Sciatic nerve (tissue), 2 donors: ENCODE results near the gene FOXC2. TPM values are rescaled to one million over a fixed set of nuclear protein-coding genes. Genes with fewer than 3 reads are reported as not detected.

Experiments used
- ATAC-seq: fragments of 200-7000 bp; cut with Tn5 transposase; one replicate; pipeline ENCODE4 v1.9.1; 2020; ENCODE audit warnings: mild to moderate bottlenecking, moderate library complexity
- DNase-seq: peaks from one replicate; pipeline ENCODE4 v3.0.0-alpha.2; 2020; ENCODE audit warnings: low spot score
- intact Hi-C: fragments of 100-400 bp; cut with DNase I; formaldehyde crosslinking; loops from one replicate; pipeline ENCODE4 v1.14.2; 2022
- total RNA-seq: library from RNA; stranded (reverse); fragmentation: NEBNext Ultra II Directional; extraction: Animal tissue kit (Norgen Biotek cat#: 25700); gene quantifications from one replicate; pipeline ENCODE4 v1.2.1, GENCODE V29; 2021
- donor health status: DM: no; HTN: no; CAD: no.
- donor health status: DM: no; HTN: no; CAD: no.

The FOXC2 gene
- total RNA-seq, 1 donor from 2014 or later, result 20.0 TPM

GRCh38 chr16:86531641-86532525 lies 34.7 kb upstream of the FOXC2 start:
- DNase-seq (peak; percentile 59), ATAC-seq (peak; percentile 4)
- intact Hi-C loops, result no loop called here

GRCh38 chr16:86532526-86532815 lies 34.2 kb upstream of the FOXC2 start:
- intact Hi-C loops, result no loop called here
- ATAC-seq (no peak), DNase-seq (no peak)

GRCh38 chr16:86533076-86533475 lies 33.6 kb upstream of the FOXC2 start:
- intact Hi-C loops, result no loop called here
- DNase-seq (no peak), ATAC-seq (no peak)

GRCh38 chr16:86533767-86534351 lies 32.8 kb upstream of the FOXC2 start:
- no peak for ATAC-seq
- intact Hi-C loops, result no loop called here
- no peak for DNase-seq

GRCh38 chr16:86534779-86535615 lies 31.6 kb upstream of the FOXC2 start:
- intact Hi-C loops, result no loop called here
- DNase-seq (no peak), ATAC-seq (no peak)

- DNase-seq (no peak), ATAC-seq (no peak)
- intact Hi-C loops, result no loop called here
Observed at GRCh38 chr16:86536621-86537020, 30.0 kb upstream of the FOXC2 start.

- no peak for ATAC-seq
- no peak for DNase-seq
Observed at GRCh38 chr16:86537486-86537885, 29.1 kb upstream of the FOXC2 start.

GRCh38 chr16:86538196-86538780 lies 28.3 kb upstream of the FOXC2 start:
- DNase-seq (no peak), ATAC-seq (no peak)
- intact Hi-C loops, result no loop called here

More at GRCh38 chr16:86537486-86537885, 29.1 kb upstream of the FOXC2 start:
- intact Hi-C loops, result no loop called here

- intact Hi-C loops, result no loop called here
- no peak for ATAC-seq
- DNase-seq, result no peak
Observed at GRCh38 chr16:86540894-86541293, 25.7 kb upstream of the FOXC2 start.

GRCh38 chr16:86541560-86541959 lies 25.1 kb upstream of the FOXC2 start:
- intact Hi-C loops, result no loop called here
- DNase-seq (no peak), ATAC-seq (no peak)

- intact Hi-C loops, result no loop called here
- no peak for DNase-seq
- ATAC-seq, result no peak
Observed at GRCh38 chr16:86542756-86543750, 23.6 kb upstream of the FOXC2 start.

- intact Hi-C loops, result no loop called here
- ATAC-seq (no peak), DNase-seq (no peak)
Observed at GRCh38 chr16:86545481-86545880, 21.1 kb upstream of the FOXC2 start.

GRCh38 chr16:86545954-86546637 lies 20.5 kb upstream of the FOXC2 start:
- ATAC-seq (peak; percentile 55), DNase-seq (no peak)
- intact Hi-C loops, result no loop called here

- ATAC-seq (no peak), DNase-seq (no peak)
- intact Hi-C loops, result no loop called here
Observed at GRCh38 chr16:86546638-86547013, 20.0 kb upstream of the FOXC2 start.

GRCh38 chr16:86547286-86547685 lies 19.3 kb upstream of the FOXC2 start:
- DNase-seq (no peak), ATAC-seq (no peak)
- intact Hi-C loops, result no loop called here

GRCh38 chr16:86549076-86549892 lies 17.3 kb upstream of the FOXC2 start:
- intact Hi-C loops, result no loop called here
- no peak for ATAC-seq

GRCh38 chr16:86549893-86550190 lies 16.8 kb upstream of the FOXC2 start:
- intact Hi-C loops, result no loop called here
- no peak for DNase-seq

More at GRCh38 chr16:86549076-86549892, 17.3 kb upstream of the FOXC2 start:
- no peak for DNase-seq

More at GRCh38 chr16:86549893-86550190, 16.8 kb upstream of the FOXC2 start:
- no peak for ATAC-seq
